D341Med (cell line): ENCODE measurements around the gene TNFSF18.
"Not testable (repeated sequence)": the region's sequence is repeated elsewhere in the genome, so short reads cannot be mapped to it uniquely, and the experiment has no call there.

Experiments used
- DNase-seq: peaks from one replicate; pipeline ENCODE4 v3.0.0; 2012; ENCODE audit warnings: low spot score

The TNFSF18 gene

DNA sequence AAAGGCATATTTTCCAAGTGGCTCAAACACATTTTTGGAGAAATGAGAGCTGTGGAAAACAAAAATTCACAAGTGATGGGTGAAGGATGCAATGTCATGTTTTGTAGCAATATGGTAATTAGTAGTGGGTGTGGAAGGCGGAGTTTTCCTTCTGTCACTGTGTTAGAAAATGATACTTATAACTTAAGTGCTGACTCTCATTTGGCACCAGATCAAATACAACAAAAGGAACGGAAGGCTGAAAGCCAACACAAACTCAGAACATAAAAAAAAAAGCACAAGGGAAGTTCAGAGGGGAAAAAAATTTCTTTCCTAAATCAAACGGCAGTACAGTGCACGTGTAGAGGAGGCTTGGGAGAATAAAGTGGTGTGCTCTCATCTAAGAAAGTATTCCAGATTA is at the start of gene TNFSF18:
Gene TNFSF18, minus strand, starts transcription at position 77 of the 400 bp plus-strand sequence. Its CDS starts 45 bp downstream, at position 32.
- DNase-seq = no peak

DNA sequence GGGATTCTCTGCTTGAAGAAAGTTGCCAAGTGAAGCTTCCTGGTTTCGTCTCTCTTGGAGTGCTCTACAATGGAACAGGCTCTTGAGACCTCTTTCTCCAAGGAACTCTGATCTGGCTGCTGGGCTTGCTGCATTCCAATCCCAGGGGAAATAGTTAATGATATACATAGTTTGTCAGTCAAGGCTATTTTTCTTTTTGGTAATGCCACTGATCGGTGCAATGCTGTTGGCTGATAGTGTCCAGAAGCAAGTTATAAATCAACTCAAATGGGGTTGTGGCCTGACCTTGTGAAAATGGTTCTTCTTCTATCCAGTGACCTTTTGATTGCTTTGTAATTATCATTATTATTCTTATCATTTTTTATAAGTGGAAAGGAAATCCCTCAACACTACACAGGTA is 48.4 kb upstream of the TNFSF18 start:
- DNase-seq = no peak

DNA sequence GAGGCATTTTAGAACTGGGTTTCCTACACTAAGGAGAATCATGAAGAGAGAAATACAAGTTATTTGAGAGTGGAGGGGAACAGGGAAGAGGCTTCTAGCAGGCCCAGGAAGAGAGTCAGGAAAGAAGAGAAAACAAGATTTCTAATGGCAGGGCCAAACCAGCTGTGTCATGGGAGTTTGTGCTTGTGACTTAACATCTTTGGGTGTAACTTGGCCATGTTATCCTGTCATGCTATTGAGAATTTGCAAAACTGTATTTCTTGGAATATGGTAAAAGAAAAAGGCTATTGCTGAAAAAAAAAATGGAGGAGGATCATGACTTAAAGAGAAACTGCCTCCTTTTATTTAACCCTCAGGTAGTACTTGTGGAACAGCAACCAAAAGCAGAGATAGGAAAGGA is 47.4 kb upstream of the TNFSF18 start:
- DNase-seq = no peak

DNA sequence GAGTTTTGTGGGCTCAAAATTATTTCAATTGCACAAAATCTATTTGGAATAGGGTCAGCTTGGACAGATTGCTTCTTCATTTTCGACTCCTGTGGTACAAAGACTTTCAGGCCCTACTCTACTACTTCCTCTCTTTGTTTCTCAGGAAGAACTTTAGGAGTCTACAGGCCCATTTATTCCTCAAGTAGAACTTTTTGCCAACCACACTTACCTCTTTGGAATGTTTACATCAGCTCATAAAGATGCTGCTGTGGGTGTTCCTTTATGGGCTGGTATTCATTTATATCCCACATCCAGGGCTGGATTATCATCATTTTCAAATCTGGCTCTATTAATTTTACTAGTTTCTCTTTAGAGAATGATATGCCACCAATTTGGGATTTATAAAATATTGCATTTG is 46.3 kb upstream of the TNFSF18 start:
- no peak for DNase-seq

DNA sequence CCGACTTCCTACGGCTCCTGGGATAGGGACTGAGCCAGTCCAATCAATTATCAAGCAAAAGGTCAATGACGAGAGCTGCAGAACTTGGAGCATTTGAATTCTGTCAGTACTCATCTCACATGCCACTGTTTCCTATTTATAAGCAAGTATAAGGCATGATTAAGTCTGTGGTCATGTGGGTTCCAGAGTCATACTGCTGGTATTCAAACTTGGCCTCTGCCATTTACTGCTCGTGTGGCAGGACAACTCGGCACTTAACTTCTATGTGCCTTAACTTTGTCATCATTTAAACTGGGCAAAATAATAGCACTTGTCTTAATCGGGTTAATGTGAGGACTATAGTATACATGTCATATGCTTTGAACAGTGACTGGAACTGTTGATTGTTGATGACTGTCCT is 44.9 kb upstream of the TNFSF18 start:
- DNase-seq = no peak

- DNase-seq = no peak
These were observed 43.8 kb upstream of the TNFSF18 start for GRCh38 chr1:173094541-173094940.

DNA sequence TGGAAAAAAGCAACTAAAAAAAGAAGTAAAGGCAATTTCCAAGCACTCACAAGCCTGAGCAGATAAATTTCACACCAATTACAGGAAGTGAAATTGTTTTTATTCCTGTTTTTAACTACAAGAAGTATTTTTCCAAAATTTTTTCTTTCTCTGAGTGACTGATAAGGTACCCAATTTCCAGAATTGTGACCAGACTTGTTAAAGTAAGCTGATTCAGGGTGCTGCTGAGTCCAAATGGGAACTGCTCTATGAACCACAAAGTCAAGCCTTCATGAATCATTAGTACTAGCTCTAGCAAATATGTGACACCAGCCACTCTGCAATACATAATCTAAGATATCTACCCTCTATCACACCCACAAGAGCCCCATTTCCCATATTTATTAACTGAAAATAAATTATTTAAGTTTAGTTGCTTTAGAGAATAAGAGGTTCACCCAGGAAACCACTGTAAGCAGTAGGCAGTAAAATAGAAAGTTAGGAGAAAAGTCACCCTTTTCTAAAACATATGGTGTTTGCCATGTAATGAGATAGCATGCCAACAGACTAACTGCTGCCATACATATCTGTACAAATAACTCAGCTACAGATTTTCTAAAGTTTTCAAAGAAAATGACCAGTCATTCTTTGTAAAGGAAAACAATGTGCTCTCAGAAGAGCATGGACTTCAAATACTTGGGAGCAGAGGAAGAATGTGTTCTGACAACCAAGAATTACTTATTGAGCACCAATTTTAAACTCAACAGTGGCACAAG is 43.1 kb upstream of the TNFSF18 start:
- no peak for DNase-seq

GRCh38 chr1:173084292-173084691 is 33.6 kb upstream of the TNFSF18 start:
- DNase-seq = no peak

GRCh38 chr1:173082913-173083312 is 32.2 kb upstream of the TNFSF18 start:
- no peak for DNase-seq

DNA sequence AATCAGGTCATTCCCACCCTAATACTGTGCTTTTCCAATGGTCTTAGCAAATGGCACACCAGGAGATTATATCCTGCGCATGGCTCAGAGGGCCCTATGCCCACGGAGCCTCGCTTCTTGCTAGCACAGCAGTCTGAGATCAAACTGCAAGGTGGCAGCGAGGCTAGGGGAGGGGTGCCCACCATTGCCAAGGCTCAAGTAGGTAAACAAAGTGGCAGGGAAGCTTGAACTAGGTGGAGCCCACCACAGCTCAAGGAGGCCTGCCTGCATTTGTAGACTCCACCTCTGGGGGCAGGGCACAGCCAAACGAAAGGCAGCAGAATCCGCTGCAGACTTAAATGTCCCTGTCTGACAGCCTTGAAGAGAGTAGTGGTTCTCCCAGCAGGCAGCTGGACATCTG is 23.5 kb upstream of the TNFSF18 start:
- DNase-seq = not testable (repeated sequence)

- no peak for DNase-seq
These were observed 13.3 kb upstream of the TNFSF18 start for GRCh38 chr1:173064011-173064410.

DNA sequence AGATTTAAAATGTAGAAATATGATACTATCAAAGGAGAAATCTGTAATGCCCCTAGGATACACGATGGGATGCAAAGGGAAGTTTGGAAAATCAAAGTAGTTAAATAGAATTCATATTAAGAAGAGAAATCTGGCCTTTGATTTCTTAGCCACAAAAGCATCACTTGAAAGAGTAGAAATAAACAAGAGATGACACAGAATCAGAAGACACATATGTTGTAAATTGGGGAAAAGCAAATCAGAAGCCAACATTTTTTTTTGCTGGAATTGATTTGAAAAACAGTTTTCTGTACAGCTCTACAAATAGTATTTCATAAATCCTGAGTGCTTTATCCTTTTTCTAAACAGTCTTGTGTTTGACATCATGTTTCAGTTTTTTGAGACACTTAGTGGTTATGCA is 12.4 kb upstream of the TNFSF18 start:
- DNase-seq = no peak

DNA sequence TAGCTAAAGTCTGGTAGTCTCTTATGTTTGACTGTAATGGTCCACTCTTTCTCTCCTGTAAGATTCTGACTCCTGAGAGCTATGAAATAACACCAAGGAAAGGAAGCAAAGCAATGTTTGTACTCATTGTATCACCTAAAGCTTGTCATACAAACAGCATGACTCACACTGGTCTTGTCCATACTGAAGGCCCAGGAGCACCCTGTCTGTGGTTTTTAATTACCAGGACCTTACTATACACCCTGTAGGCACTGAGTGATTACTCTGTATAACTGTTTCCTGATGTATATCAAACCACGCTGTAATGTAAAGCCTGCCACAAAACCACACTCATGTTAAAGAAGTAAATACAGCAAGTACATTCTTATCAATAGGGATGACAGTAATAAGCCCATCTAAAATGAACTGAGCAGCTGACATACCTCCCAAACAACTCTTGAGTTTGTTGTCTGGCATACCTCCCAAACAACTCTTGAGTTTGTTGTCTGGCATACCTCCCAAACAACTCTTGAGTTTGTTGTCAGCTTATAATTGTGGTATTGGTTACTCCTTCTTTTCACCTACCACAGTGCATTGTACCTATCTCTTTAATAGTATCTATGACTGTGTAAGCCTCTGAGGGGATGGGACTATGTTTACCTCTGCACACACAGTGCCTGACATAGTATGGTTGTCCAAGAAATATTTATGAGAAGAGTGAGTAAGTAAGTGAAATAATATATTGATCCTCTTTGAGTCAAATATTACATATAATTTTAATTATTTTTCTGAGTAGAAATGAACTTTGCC is 11.6 kb upstream of the TNFSF18 start:
- no peak for DNase-seq

DNA sequence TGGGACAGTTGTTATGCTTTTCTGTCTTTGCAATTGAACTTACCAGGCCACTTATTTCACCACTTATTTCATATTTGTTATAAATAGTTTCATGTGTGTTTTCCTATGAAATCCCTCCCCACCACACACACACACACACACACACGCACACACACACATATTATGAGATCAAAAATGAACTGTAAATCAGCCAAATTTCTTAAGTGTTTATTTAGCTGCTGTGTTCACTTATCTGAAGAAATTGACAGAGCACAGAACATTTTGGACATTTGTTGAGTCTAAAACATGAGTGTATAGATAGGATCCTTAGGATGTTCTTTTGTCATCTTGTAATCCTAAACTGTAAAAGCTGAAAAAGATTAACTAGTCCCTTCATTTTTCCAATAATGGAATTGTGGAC is 7.8 kb upstream of the TNFSF18 start:
- DNase-seq = no peak

- no peak for DNase-seq
These were observed 7.2 kb upstream of the TNFSF18 start for GRCh38 chr1:173057984-173058383.

GRCh38 chr1:173056365-173056764 is 5.6 kb upstream of the TNFSF18 start:
- DNase-seq = no peak

DNA sequence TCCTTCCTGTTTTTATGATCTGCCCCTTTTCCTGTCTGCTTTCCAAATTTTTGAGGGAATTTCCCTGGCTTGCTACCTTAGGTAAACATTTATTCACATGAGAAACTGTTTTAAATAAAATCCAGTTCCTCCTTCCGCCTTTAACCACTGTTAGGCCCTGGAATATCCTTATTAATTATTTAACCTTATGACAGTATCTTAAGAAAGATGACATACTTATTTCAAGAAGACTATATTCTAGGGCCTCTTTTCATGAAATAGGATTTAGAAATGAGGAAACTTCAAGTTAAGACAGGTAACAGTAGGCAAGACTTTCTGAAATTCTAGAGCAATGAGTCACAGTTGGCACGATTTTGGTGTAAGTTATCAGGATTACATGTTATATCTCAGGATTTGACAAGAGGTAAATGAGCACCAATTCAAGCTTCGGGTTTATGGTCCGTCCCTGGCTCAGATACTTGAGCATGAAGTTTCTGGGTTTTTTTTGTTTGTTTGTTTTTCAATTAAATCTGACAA is 2.0 kb upstream of the TNFSF18 start:
- no peak for DNase-seq

DNA sequence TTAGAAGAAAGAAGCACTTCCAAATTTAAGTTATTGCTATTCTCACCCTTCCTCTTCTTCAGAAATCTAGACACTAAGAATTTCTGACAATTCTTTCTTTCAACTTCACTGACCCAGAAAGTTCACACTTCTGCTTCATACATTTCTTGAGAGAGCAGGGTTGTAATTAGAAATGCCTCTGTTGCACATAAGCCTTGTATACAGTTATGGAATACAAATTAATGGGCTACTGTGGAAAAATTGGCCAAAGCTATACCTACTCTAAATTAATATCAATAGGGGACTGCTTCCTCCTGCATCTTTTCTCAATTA is 1.5 kb downstream of the TNFSF18 start:
- DNase-seq = no peak

DNA sequence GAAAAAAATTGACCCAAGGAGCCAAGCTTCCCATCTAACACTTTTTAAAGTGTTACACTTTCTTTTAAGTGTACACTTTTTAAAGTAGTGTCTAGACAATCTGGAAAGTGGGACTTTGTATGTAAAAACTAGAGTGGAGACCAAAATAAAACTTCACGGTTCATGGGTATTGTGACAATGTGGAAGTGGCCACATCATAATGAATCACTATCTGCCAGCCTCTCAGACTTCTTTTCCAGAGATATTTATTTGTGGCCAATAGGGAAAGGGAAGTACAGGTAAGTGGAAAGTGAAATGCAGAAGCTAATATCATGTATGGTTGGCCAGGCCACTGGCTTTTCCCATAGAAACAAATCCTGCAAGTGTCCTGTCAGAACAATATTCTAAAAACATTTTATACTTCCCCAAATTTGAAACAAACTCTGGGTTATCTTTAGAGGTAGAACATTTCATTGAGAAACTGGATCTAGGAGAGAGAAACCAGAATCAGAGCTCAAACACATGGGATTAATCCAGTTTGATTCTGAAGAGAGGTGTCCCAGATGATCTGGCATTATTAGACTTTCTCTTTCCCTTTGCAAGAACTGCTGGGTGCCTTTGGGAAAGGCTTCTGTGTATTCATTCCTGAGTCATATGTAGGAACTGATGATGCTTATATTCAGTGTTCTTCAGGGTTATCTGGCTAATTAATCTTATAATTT is 2.0 kb downstream of the TNFSF18 start:
- no peak for DNase-seq

GRCh38 chr1:173044656-173045055 is 6.1 kb downstream of the TNFSF18 start:
- DNase-seq = no peak

DNA sequence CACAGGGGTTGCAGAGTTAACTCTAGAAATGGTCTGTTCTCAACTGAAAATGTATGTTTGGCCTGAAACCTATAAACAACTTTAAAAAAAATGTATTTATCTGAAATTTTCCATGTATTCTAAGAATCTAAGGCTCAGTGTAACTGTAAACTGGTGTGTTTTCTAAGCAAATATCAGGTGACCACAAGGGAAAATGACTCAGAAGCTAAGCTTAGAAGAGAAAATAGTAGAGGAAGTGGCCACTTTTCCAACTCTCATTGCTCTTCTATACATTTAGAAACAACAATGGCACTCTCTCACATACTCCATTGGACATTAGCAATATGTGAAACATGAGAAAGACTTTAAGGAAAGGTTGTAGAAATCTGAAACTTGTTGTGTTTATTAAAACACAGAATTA is 7.5 kb downstream of the TNFSF18 start:
- DNase-seq = no peak

- DNase-seq = no peak
These were observed 7.9 kb downstream of the TNFSF18 start for GRCh38 chr1:173042806-173043205.

GRCh38 chr1:173039626-173040025 is 11.1 kb downstream of the TNFSF18 start:
- DNase-seq = no peak
